ENCODE data around the gene POLR1A. TPM values are rescaled to one million over a fixed set of nuclear protein-coding genes. Genes with fewer than 3 reads are reported as not detected.

The POLR1A gene
- total RNA-seq, 2 experiments from 2014 or later, result 13.1 to 13.4 TPM

DNA sequence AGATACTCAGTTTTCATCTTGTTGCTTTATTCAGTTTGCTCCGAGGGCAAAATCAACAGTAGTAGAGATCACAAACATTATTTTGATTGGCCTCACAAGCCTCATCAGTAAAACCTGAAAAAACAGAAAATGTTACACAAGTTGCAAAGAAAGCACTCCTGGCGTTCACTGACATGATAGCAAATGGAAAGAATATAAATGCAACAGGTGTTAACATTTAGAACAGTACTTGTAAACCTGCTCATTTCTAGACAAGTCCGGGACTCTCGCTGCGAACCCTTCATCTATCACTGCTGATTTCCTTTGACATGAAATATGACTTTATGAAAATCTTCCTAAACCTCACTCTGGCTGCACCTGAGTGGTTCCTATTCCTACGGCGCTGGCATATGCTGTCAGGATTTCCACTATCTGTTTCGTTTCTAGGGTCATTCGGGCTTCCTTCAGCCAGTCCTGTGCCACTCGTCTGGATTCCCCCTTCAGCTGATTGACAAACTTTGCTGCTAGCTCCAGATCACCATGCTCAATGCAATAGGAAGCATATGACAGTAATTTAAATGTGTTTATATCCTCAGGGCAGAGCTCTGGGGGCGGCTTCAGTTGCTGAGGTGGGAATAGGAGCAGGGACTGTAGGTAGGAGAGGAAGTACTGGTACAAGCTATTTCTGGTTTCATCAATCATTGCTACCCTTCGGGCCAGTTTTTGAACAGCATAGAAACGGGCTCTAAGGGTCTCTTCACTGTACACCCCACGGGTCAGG is 38.4 kb upstream of the POLR1A start:
- Histone ChIP-seq H3K9me3 (ENCODE audit: control insufficient read depth in 1 of 2, insufficient read depth in 1 of 2, low read length in 2 of 2) (no peaks in the 10 kb centered on the region), H3K27me3 (ENCODE audit: control insufficient read depth in 1 of 2, insufficient read depth in 2 of 2, low read length in 2 of 2) (no peaks in the 10 kb centered on the region), H3K36me3 (ENCODE audit: insufficient read depth, low read length) (peaks cover 81% of the 10 kb centered on the region), H3K4me1 (ENCODE audit: insufficient read depth, low read length) (peaks cover 5% of the 10 kb centered on the region), H3K4me3 (ENCODE audit: low read length) (no peak overlapping the region), H3K27ac (ENCODE audit: low read depth in 1 of 2, low read length in 2 of 2) (no peak overlapping the region)
- ChIA-PET POLR2A (interaction anchor here (0.8 kb wide), 1 partner anchor 297 kb away, joined by 3 read pairs; the partner anchor contains the start of gene KDM3A), CTCF (no interaction called here)
- Mint-ChIP-seq H3K9me3 (no peaks in the 10 kb centered on the region), H3K27me3 (no peaks in the 10 kb centered on the region), H3K36me3 (ENCODE audit: low read depth) (peaks cover 88% of the 10 kb centered on the region), H3K27ac (peak overlapping the region; percentile 20), H3K4me3 (no peak overlapping the region), H3K4me1 (ENCODE audit: low read depth) (peaks cover 15% of the 10 kb centered on the region)
- TF ChIP-seq, protein P1, sequence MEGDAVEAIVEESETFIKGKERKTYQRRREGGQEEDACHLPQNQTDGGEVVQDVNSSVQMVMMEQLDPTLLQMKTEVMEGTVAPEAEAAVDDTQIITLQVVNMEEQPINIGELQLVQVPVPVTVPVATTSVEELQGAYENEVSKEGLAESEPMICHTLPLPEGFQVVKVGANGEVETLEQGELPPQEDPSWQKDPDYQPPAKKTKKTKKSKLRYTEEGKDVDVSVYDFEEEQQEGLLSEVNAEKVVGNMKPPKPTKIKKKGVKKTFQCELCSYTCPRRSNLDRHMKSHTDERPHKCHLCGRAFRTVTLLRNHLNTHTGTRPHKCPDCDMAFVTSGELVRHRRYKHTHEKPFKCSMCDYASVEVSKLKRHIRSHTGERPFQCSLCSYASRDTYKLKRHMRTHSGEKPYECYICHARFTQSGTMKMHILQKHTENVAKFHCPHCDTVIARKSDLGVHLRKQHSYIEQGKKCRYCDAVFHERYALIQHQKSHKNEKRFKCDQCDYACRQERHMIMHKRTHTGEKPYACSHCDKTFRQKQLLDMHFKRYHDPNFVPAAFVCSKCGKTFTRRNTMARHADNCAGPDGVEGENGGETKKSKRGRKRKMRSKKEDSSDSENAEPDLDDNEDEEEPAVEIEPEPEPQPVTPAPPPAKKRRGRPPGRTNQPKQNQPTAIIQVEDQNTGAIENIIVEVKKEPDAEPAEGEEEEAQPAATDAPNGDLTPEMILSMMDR (IDR thresholded peaks at IDR 0.05), result no peak
- DNase-seq (no peak), ATAC-seq (ENCODE audit: poor library complexity) (no peak)
- intact Hi-C loops (cut with DNase I, micrococcal nuclease), result no loop called here

DNA sequence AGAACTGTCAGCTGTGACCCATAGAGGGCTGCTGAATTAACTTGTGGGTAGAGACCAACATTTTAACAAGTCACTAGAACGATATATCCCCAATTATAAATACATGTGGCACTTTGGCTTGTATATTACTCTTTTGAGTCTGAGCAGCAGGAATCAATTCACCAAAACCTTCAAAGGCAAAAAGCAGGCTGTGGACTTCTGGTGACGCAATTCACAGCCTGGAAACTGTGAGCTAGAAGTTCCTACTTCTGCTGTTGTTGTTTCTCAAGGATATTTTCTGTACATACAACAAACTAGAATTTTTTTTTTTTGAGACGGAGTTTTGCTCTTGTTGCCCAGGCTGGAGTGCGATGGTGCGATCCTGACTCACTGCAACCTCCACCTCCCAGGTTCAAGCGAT is 37.6 kb upstream of the POLR1A start:
- CTCF ChIA-PET, result no interaction called here
- no peaks in the 10 kb centered on the region for H3K9me3 Mint-ChIP-seq

DNA sequence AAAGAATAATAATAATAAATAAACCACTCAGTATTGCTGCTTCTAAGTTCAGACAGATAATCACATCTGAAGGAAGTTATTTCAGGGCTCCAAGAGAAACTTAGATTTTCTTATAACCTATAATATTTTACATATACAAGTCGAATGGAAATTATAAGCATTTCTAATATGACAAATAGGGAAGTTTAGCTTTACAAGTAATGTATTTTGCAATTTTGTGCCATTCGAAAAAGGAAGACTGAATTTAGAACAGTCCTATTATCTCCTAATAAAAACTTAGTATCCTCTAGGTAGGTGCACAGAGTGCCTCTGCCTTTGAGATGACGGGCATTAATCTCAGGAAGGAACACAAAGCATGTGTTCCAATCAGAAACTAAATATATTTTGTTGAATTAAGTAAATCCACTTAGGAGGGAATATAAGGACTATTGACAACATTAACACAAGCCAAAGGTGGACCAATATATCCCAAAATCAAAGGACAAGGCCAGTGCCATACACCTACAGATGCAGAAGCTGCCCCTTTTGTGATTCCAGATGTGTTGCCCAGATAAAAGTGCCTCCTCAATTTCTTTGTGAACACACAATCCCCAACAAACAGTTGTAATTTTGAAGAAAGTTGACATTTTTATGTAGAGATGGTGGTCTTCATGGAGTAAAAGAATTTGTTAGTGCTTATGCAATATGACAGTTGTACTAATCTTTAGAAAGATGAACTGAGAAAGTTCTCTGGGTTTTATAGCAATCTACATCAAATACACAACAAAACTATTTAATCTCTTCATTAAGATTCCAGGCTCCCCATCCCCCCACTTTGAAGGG is 37.0 kb upstream of the POLR1A start:
- no peaks in the 10 kb centered on the region for H3K9me3 ChIP-seq (ENCODE audit: control insufficient read depth in 1 of 2, insufficient read depth in 1 of 2, low read length in 2 of 2)
- intact Hi-C loops (cut with DNase I, micrococcal nuclease), result no loop called here
- H3K4me1 Mint-ChIP-seq (ENCODE audit: low read depth), result peaks cover 19% of the 10 kb centered on the region
- no peak overlapping the region for H3K4me3 ChIP-seq (ENCODE audit: low read length)
- H3K4me1 ChIP-seq (ENCODE audit: insufficient read depth, low read length), result peaks cover 6% of the 10 kb centered on the region
- CTCF ChIA-PET, result no interaction called here
- H3K27ac Mint-ChIP-seq, result peak overlapping the region; percentile 53
- no peaks in the 10 kb centered on the region for H3K9me3 Mint-ChIP-seq
- no peaks in the 10 kb centered on the region for H3K27me3 Mint-ChIP-seq
- H3K36me3 ChIP-seq (ENCODE audit: insufficient read depth, low read length), result peaks cover 81% of the 10 kb centered on the region
- peaks cover 88% of the 10 kb centered on the region for H3K36me3 Mint-ChIP-seq (ENCODE audit: low read depth)
- H3K27ac ChIP-seq (ENCODE audit: low read depth in 1 of 2, low read length in 2 of 2), result no peak overlapping the region
- POLR2A ChIA-PET, result interaction anchor here (0.8 kb wide), 1 partner anchor 298 kb away, joined by 3 read pairs; the partner anchor contains the start of gene KDM3A
- H3K27me3 ChIP-seq (ENCODE audit: control insufficient read depth in 1 of 2, insufficient read depth in 2 of 2, low read length in 2 of 2), result no peaks in the 10 kb centered on the region
- no peak overlapping the region for H3K4me3 Mint-ChIP-seq
- DNase-seq (no peak), ATAC-seq (ENCODE audit: poor library complexity) (no peak)
- TF ChIP-seq, protein P1 (IDR thresholded peaks at IDR 0.05), result no peak

More for the DNA sequence above, 37.6 kb upstream of the POLR1A start:
- H3K4me1 ChIP-seq (ENCODE audit: insufficient read depth, low read length), result peaks cover 6% of the 10 kb centered on the region
- ATAC-seq (ENCODE audit: poor library complexity) (no peak), DNase-seq (no peak)
- H3K9me3 ChIP-seq (ENCODE audit: control insufficient read depth in 1 of 2, insufficient read depth in 1 of 2, low read length in 2 of 2), result no peaks in the 10 kb centered on the region
- no peak overlapping the region for H3K27ac ChIP-seq (ENCODE audit: low read depth in 1 of 2, low read length in 2 of 2)
- H3K27ac Mint-ChIP-seq, result peak overlapping the region; percentile 53
- TF ChIP-seq, protein P1 (IDR thresholded peaks at IDR 0.05), result no peak
- intact Hi-C loops (cut with DNase I, micrococcal nuclease), result no loop called here
- H3K36me3 Mint-ChIP-seq (ENCODE audit: low read depth), result peaks cover 88% of the 10 kb centered on the region
- H3K4me1 Mint-ChIP-seq (ENCODE audit: low read depth), result peaks cover 19% of the 10 kb centered on the region
- peaks cover 81% of the 10 kb centered on the region for H3K36me3 ChIP-seq (ENCODE audit: insufficient read depth, low read length)
- H3K4me3 Mint-ChIP-seq, result no peak overlapping the region
- H3K27me3 ChIP-seq (ENCODE audit: control insufficient read depth in 1 of 2, insufficient read depth in 2 of 2, low read length in 2 of 2), result no peaks in the 10 kb centered on the region
- H3K27me3 Mint-ChIP-seq, result no peaks in the 10 kb centered on the region
- H3K4me3 ChIP-seq (ENCODE audit: low read length), result no peak overlapping the region
- POLR2A ChIA-PET, result interaction anchor here (0.8 kb wide), 1 partner anchor 298 kb away, joined by 3 read pairs; the partner anchor contains the start of gene KDM3A

All from CD4-positive, alpha-beta T cell (primary cell).